ENCODE results near the gene PTAFR. TPM values are rescaled to one million over a fixed set of nuclear protein-coding genes. Genes with fewer than 3 reads are reported as not detected.

The PTAFR gene
- total RNA-seq, 4 donors from 2014 or later = 3.5 to 11.1 (median 5.9) TPM

DNA sequence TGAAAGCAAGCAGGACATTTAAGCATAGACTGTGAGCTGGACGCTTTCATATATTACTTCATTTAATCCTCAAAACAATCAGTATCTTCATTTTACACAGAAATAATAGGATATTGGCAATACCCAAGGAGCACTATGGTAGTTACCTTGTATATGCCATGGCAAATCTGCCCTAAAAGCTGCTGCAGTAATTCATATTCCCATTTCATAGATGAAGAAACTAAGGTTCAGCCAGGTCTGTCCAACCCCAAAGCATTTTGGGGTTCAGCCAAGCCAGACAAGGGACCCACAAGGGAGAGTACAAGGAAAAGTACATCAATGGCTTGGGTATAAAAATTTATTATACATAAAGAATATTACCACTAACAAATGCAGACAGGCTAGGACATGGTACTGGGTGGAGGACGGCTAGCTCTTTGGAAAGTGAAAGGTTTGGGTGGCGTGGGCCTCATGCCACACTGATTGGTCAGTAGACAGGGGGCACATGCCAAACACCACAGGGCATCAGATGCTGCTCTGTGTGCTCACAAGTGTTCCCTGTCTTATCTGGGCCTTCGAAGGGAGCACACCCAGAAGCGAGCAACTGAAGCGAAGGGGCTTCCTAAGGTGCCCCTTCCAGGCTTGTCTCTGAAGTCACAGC, 23.9 kb upstream of the PTAFR start:
- no peaks in the 10 kb centered on the region for H3K4me1 ChIP-seq
- TF ChIP-seq, protein P1, sequence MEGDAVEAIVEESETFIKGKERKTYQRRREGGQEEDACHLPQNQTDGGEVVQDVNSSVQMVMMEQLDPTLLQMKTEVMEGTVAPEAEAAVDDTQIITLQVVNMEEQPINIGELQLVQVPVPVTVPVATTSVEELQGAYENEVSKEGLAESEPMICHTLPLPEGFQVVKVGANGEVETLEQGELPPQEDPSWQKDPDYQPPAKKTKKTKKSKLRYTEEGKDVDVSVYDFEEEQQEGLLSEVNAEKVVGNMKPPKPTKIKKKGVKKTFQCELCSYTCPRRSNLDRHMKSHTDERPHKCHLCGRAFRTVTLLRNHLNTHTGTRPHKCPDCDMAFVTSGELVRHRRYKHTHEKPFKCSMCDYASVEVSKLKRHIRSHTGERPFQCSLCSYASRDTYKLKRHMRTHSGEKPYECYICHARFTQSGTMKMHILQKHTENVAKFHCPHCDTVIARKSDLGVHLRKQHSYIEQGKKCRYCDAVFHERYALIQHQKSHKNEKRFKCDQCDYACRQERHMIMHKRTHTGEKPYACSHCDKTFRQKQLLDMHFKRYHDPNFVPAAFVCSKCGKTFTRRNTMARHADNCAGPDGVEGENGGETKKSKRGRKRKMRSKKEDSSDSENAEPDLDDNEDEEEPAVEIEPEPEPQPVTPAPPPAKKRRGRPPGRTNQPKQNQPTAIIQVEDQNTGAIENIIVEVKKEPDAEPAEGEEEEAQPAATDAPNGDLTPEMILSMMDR (IDR thresholded peaks at IDR 0.05) = no peak
- TF ChIP-seq EP300 (IDR thresholded peaks at IDR 0.05) (no peak), POLR2A (IDR thresholded peaks at IDR 0.05) (no peak)
- no peak for DNase-seq (ENCODE audit: low spot score in 2 of 2)
- H3K4me3 ChIP-seq = no peak overlapping the region
- H3K27ac ChIP-seq = no peak overlapping the region
- H3K9me3 ChIP-seq = no peaks in the 10 kb centered on the region
- WGBS, 2 donors = 94 to 96% methylated on average over 6 of the region's 6 CpGs
- peaks cover 0 to 85% (median 38%) of the 10 kb centered on the region in 3 donors for H3K36me3 ChIP-seq
- H3K27me3 ChIP-seq = no peaks in the 10 kb centered on the region

DNA sequence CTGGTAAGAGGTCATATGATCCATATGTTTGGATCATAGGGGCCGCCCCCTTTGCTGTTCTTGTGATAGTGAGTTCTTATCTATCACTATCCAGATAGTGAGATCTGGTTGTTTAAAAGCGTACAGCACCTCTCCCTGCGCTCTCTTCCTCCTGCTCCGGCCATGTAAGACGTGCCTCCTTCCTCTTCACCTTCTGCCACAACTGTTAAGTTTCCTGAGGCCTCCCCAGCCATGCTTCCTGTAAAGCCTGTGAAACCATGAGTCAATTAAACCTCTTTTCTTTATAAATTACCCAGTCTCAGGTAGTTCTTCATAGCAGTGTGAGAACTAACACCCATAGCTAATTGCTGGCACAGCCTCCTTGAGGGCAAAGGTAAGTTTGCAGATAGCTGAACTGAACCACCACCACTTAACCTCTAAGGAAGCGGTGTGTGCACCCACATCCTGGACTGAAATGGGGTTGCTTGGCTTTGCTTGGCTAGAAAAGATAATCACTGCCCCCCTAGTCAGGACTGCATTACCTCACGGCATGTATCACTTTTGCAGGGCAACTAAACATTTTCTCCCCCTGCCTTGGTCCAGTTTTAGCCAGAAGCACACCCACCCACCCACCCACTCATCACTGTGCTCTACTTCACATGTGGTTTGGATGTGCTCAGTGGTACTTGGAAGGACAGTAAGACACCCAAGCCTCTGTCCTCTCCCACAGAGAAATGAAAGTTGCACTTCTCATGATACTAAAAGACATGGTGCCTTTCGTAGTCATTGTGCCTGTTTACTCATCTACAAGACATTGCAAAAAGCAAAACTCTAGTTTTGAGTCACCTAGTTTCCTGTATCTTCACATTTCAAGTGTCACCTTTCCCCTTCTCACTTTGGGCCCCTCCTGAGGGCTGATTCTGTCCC, 23.1 kb upstream of the PTAFR start:
- H3K36me3 ChIP-seq = peaks cover 0 to 77% (median 38%) of the 10 kb centered on the region in 3 donors
- H3K4me3 ChIP-seq = no peak overlapping the region
- no peak for DNase-seq (ENCODE audit: low spot score in 2 of 2)
- no peaks in the 10 kb centered on the region for H3K27me3 ChIP-seq
- 89 to 90% methylated on average over 8 of the region's 8 CpGs for WGBS, 2 donors
- TF ChIP-seq EP300 (IDR thresholded peaks at IDR 0.05) (no peak), POLR2A (IDR thresholded peaks at IDR 0.05) (no peak)
- TF ChIP-seq, protein P1 (IDR thresholded peaks at IDR 0.05) = no peak
- H3K27ac ChIP-seq = no peak overlapping the region
- no peaks in the 10 kb centered on the region for H3K4me1 ChIP-seq
- H3K9me3 ChIP-seq = no peaks in the 10 kb centered on the region

- no peak for DNase-seq (ENCODE audit: low spot score in 2 of 2)
- TF ChIP-seq, protein P1 (IDR thresholded peaks at IDR 0.05) = no peak
- TF ChIP-seq POLR2A (IDR thresholded peaks at IDR 0.05) (no peak), EP300 (IDR thresholded peaks at IDR 0.05) (no peak)
- Histone ChIP-seq H3K9me3 (no peaks in the 10 kb centered on the region), H3K36me3 (peaks cover 0 to 60% (median 26%) of the 10 kb centered on the region in 3 donors), H3K27me3 (no peaks in the 10 kb centered on the region), H3K4me3 (no peak overlapping the region), H3K4me1 (no peaks in the 10 kb centered on the region), H3K27ac (no peak overlapping the region)
- WGBS, 2 donors = 86% methylated on average over 12 of the region's 12 CpGs
These were observed 21.4 kb upstream of the PTAFR start for GRCh38 chr1:28197682-28198415.

GRCh38 chr1:28196330-28196729, 19.8 kb upstream of the PTAFR start:
- no peaks in the 10 kb centered on the region for H3K27me3 ChIP-seq
- TF ChIP-seq POLR2A (IDR thresholded peaks at IDR 0.05) = no peak
- TF ChIP-seq EP300 (IDR thresholded peaks at IDR 0.05) = no peak
- TF ChIP-seq, protein P1 (IDR thresholded peaks at IDR 0.05) = no peak
- no peaks in the 10 kb centered on the region for H3K9me3 ChIP-seq
- no peak overlapping the region for H3K4me3 ChIP-seq
- H3K36me3 ChIP-seq = peaks cover 0 to 45% (median 16%) of the 10 kb centered on the region in 3 donors
- no peak for DNase-seq (ENCODE audit: low spot score in 2 of 2)
- no peak overlapping the region for H3K27ac ChIP-seq
- WGBS, 2 donors = 52 to 55% methylated on average over 3 of the region's 3 CpGs
- no peaks in the 10 kb centered on the region for H3K4me1 ChIP-seq

All from tibial nerve (tissue), 4 donors.